Mammary epithelial cell (primary cell): ENCODE results near the gene KDM7A.

Experiments used
- CTCF ChIP-seq, 2 donors: IDR thresholded peaks in 1 of 2; conservative IDR thresholded peaks in 1 of 2; 2 replicates each; pipeline ENCODE4 v1.5.1; 2011 to 2012; ENCODE audit warnings: inconsistent platforms in 2 of 2, low read length in 2 of 2, mild to moderate bottlenecking in 2 of 2, control low read depth in 1 of 2, low read depth in 1 of 2; ENCODE audit not compliant: insufficient read depth in 1 of 2; ENCODE audit errors: extremely low read depth in 1 of 2
- EZH2 ChIP-seq: IDR thresholded peaks from 2 replicates; pipeline ENCODE4 v1.6.1; 2012; ENCODE audit warnings: low read length, inconsistent platforms, borderline replicate concordance

- TF ChIP-seq CTCF (conservative IDR thresholded peaks at IDR 0.05 in 1 of 2, IDR thresholded peaks at IDR 0.05 in 1 of 2; ENCODE audit: extremely low read depth in 1 of 2, insufficient read depth in 1 of 2, low read depth in 1 of 2, low read length in 2 of 2): no peak
- no peak for TF ChIP-seq EZH2
Observed at GRCh38 chr7:140165422-140165821, 11.4 kb downstream of the KDM7A start.
